Muscle layer of duodenum (tissue), 2 donors: ENCODE measurements around the gene HSD17B10.

ENCODE experiments used
- H3K27ac ChIP-seq: one replicate; pipeline ENCODE4 v1.7.0; 2013; ENCODE audit warnings: mild to moderate bottlenecking, low read length
- H3K27me3 ChIP-seq: one replicate; pipeline ENCODE4 v1.7.0; 2013; ENCODE audit warnings: low read depth, mild to moderate bottlenecking, control low read depth, low read length
- H3K36me3 ChIP-seq, 2 donors: one replicate each; pipeline ENCODE4 v1.7.0; 2013; ENCODE audit warnings: low read length in 2 of 2, control low read depth in 1 of 2, mild to moderate bottlenecking in 1 of 2; ENCODE audit not compliant: insufficient read depth in 2 of 2, control insufficient read depth in 1 of 2
- H3K4me1 ChIP-seq, 2 donors: one replicate each; pipeline ENCODE4 v1.7.0; 2013; ENCODE audit warnings: low read length in 2 of 2, mild to moderate bottlenecking in 2 of 2, control low read depth in 1 of 2, moderate library complexity in 1 of 2; ENCODE audit not compliant: insufficient read depth in 2 of 2, control insufficient read depth in 1 of 2
- H3K4me3 ChIP-seq, 2 donors: one replicate each; pipeline ENCODE4 v1.7.0; 2013; ENCODE audit warnings: low read length in 2 of 2, low read depth in 1 of 2, mild to moderate bottlenecking in 1 of 2
- H3K9me3 ChIP-seq, 2 donors: one replicate each; pipeline ENCODE4 v1.7.0; 2013; ENCODE audit warnings: low read length in 2 of 2, control low read depth in 1 of 2, mild to moderate bottlenecking in 1 of 2; ENCODE audit not compliant: control insufficient read depth in 1 of 2
- donor health status: healthy.

Gene HSD17B10

GRCh38 chrX:53395605-53396298, 38.4 kb downstream of the HSD17B10 start:
- H3K9me3 ChIP-seq, result no peaks in the 10 kb centered on the region
- no peak overlapping the region for H3K4me3 ChIP-seq
- H3K27me3 ChIP-seq, result no peaks in the 10 kb centered on the region
- peaks cover 23 to 24% of the 10 kb centered on the region in 2 donors for H3K36me3 ChIP-seq
- H3K4me1 ChIP-seq, result no peaks in the 10 kb centered on the region
- H3K27ac ChIP-seq, result no peak overlapping the region

DNA sequence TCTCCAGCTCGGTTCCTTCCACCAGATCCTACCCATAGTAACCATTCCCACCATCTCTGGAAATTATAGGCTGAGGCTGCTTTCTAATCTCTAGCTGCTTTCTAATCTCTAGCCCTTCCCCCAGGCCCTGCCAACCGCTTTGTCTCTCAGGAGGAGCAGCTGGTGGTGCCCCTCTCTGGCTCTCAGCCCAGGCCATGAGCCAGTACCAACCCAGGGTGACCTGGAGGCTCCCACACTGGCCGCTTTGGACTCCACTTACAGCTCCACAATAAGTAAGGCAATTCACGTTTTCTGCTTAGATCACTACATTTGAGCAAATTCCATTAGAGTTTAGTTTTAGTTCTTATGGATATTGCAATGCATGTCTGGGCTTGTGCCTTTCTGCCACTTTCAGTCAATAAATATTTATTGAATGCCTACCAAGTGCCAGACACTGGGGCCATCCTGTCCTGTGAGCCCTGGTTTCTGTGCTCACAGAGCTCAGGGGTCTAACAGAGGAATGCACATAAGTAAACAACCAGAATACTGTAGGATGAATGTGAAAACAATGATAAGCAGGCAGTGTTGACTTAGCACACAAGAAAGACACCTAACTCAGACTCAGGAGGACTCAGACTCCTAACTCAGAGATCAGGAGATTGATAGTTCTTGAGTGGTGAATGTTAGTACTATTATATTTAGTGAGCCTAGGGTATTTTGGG, 50.6 kb downstream of the HSD17B10 start:
- Histone ChIP-seq H3K4me3 (no peak overlapping the region), H3K36me3 (peaks cover 34 to 53% of the 10 kb centered on the region in 2 donors), H3K4me1 (no peaks in the 10 kb centered on the region), H3K27ac (no peak overlapping the region), H3K9me3 (no peaks in the 10 kb centered on the region), H3K27me3 (no peaks in the 10 kb centered on the region)
